Neural progenitor cell (in vitro differentiated cells): ENCODE results near the gene RTP3. TPM values are rescaled to one million over a fixed set of nuclear protein-coding genes. Genes with fewer than 3 reads are reported as not detected.

Experiments used
- DNase-seq: peaks from one replicate; pipeline ENCODE4 v3.0.0-alpha.2; 2016; ENCODE audit warnings: low spot score
- H2AFZ ChIP-seq: fragments of 200-600 bp; sonication (generic); replicated peaks from 2 replicates; pipeline ENCODE4 v1.6.1; 2016; ENCODE audit warnings: antibody characterized with exemption
- H3F3A ChIP-seq: fragments of 200-600 bp; sonication (generic); 2 replicates; pipeline ENCODE4 v1.6.1; 2016; ENCODE audit warnings: antibody characterized with exemption, low read depth
- H3K27ac ChIP-seq: fragments of 200-600 bp; sonication (generic); 2 replicates; pipeline ENCODE4 v1.5.1; 2016; ENCODE audit warnings: mild to moderate bottlenecking
- H3K27me3 ChIP-seq: fragments of 200-600 bp; sonication (generic); 2 replicates; pipeline ENCODE4 v1.6.1; 2016; ENCODE audit warnings: mild to moderate bottlenecking, moderate library complexity
- H3K36me3 ChIP-seq: fragments of 200-600 bp; sonication (generic); 2 replicates; pipeline ENCODE4 v1.5.1; 2016
- H3K4me1 ChIP-seq: fragments of 200-600 bp; sonication (generic); 2 replicates; pipeline ENCODE4 v1.6.1; 2016; ENCODE audit warnings: mixed run types
- H3K4me2 ChIP-seq: fragments of 200-600 bp; sonication (generic); 2 replicates; pipeline ENCODE4 v1.6.1; 2016
- H3K4me3 ChIP-seq: fragments of 200-600 bp; sonication (generic); 2 replicates; pipeline ENCODE4 v1.5.1; 2016
- H3K79me2 ChIP-seq: fragments of 200-600 bp; sonication (generic); 2 replicates; pipeline ENCODE4 v1.6.1; 2016; ENCODE audit warnings: low read depth
- H3K9ac ChIP-seq: fragments of 200-600 bp; sonication (generic); 2 replicates; pipeline ENCODE4 v1.6.1; 2016
- H3K9me3 ChIP-seq: fragments of 200-600 bp; sonication (generic); 2 replicates; pipeline ENCODE4 v1.5.1; 2016; ENCODE audit warnings: low read depth
- H4K20me1 ChIP-seq: fragments of 200-600 bp; sonication (generic); 2 replicates; pipeline ENCODE4 v1.6.1; 2016; ENCODE audit warnings: low read depth
- H3K27ac Mint-ChIP-seq: 3 replicates; pipeline ENCODE4 v1.8.0; 2021; ENCODE audit warnings: mixed read lengths
- H3K27me3 Mint-ChIP-seq: 2 replicates; pipeline ENCODE4 v1.8.0; 2022; ENCODE audit warnings: low read depth, mild to moderate bottlenecking, inconsistent platforms, moderate library complexity, mixed read lengths; ENCODE audit not compliant: insufficient read depth
- H3K36me3 Mint-ChIP-seq: 3 replicates; pipeline ENCODE4 v1.8.0; 2021; ENCODE audit warnings: mixed read lengths
- H3K4me1 Mint-ChIP-seq: 3 replicates; pipeline ENCODE4 v1.8.0; 2021; ENCODE audit warnings: mixed read lengths
- H3K4me3 Mint-ChIP-seq: 3 replicates; pipeline ENCODE4 v1.8.0; 2021; ENCODE audit warnings: mild to moderate bottlenecking, moderate library complexity, mixed read lengths
- H3K9me3 Mint-ChIP-seq: 3 replicates; pipeline ENCODE4 v1.8.0; 2020; ENCODE audit warnings: mixed read lengths
- CTCF ChIP-seq: fragments of 200-600 bp; sonication (generic); IDR thresholded peaks from 2 replicates; pipeline ENCODE4 v1.5.1; 2017; ENCODE audit warnings: antibody characterized with exemption, mild to moderate bottlenecking
- EZH2 ChIP-seq: fragments of 200-600 bp; sonication (generic); IDR thresholded peaks from 2 replicates; pipeline ENCODE4 v1.6.1; 2017; ENCODE audit warnings: antibody characterized with exemption, mild to moderate bottlenecking, moderate library complexity
- EZH2phosphoT487 ChIP-seq: fragments of 200-600 bp; sonication (generic); IDR thresholded peaks from 2 replicates; pipeline ENCODE4 v1.6.1; 2017; ENCODE audit warnings: antibody characterized with exemption
- total RNA-seq: library from RNA; depleted of rRNA; stranded (reverse); fragments of >200 nt; gene quantifications from 2 replicates; pipeline ENCODE4 v1.2.3, GENCODE V29; 2015; ENCODE audit warnings: low replicate concordance

Gene RTP3
- total RNA-seq, 1 donor from 2014 or later = not detected

- no peak overlapping the region for H3K4me3 Mint-ChIP-seq
- Histone ChIP-seq H3F3A (no peaks in the 10 kb centered on the region), H3K4me1 (no peaks in the 10 kb centered on the region), H3K4me3 (no peak overlapping the region), H3K4me2 (no peak overlapping the region), H3K9me3 (no peaks in the 10 kb centered on the region), H3K27ac (no peak overlapping the region), H3K79me2 (no peaks in the 10 kb centered on the region), H3K36me3 (no peaks in the 10 kb centered on the region), H3K27me3 (no peaks in the 10 kb centered on the region), H4K20me1 (no peaks in the 10 kb centered on the region), H2AFZ (no peak overlapping the region), H3K9ac (no peak overlapping the region)
- no peaks in the 10 kb centered on the region for H3K4me1 Mint-ChIP-seq
- H3K27me3 Mint-ChIP-seq = peaks cover 14% of the 10 kb centered on the region
- TF ChIP-seq CTCF (no peak), EZH2phosphoT487 (no peak), EZH2 (no peak)
- no peak for DNase-seq
- no peaks in the 10 kb centered on the region for H3K36me3 Mint-ChIP-seq
- no peaks in the 10 kb centered on the region for H3K9me3 Mint-ChIP-seq
- H3K27ac Mint-ChIP-seq = no peak overlapping the region
Measured at GRCh38 chr3:46549408-46549904, 51.7 kb downstream of the RTP3 start.

- H3K27me3 ChIP-seq = no peaks in the 10 kb centered on the region
- no peaks in the 10 kb centered on the region for H3K4me1 ChIP-seq
- Mint-ChIP-seq H3K9me3 (no peaks in the 10 kb centered on the region), H3K4me1 (no peaks in the 10 kb centered on the region), H3K4me3 (no peak overlapping the region), H3K27me3 (peaks cover 14% of the 10 kb centered on the region), H3K36me3 (no peaks in the 10 kb centered on the region), H3K27ac (no peak overlapping the region)
- H3F3A ChIP-seq = no peaks in the 10 kb centered on the region
- H3K9ac ChIP-seq = no peak overlapping the region
- no peaks in the 10 kb centered on the region for H3K79me2 ChIP-seq
- TF ChIP-seq EZH2 = no peak
- TF ChIP-seq EZH2phosphoT487 = no peak
- TF ChIP-seq CTCF = no peak
- no peak overlapping the region for H3K4me2 ChIP-seq
- H3K4me3 ChIP-seq = no peak overlapping the region
- H4K20me1 ChIP-seq = no peaks in the 10 kb centered on the region
- no peaks in the 10 kb centered on the region for H3K36me3 ChIP-seq
- H3K27ac ChIP-seq = no peak overlapping the region
- H2AFZ ChIP-seq = no peak overlapping the region
- no peaks in the 10 kb centered on the region for H3K9me3 ChIP-seq
- DNase-seq = no peak
Measured at GRCh38 chr3:46549989-46550388, 52.2 kb downstream of the RTP3 start.

Other genes starting within 250 kb of the RTP3 start
- gene CCR2, start 143.9 kb upstream of the RTP3 start, total RNA-seq = not detected in 2 replicates
- gene CCR5, start 127.0 kb upstream of the RTP3 start, total RNA-seq = not detected in 2 replicates
- not detected in 2 replicates for gene CCRL2, start 90.7 kb upstream of the RTP3 start, total RNA-seq
- gene LTF, start 33.1 kb upstream of the RTP3 start, total RNA-seq = not detected in 2 replicates
- not detected in 2 replicates for gene LRRC2, start 68.3 kb downstream of the RTP3 start, total RNA-seq
- not detected in 2 replicates for gene FAM240A, start 114.5 kb downstream of the RTP3 start, total RNA-seq
- gene ALS2CL, start 195.7 kb downstream of the RTP3 start, total RNA-seq = 0.71 and 1.3 TPM in 2 replicates
- not detected in 2 replicates for gene TMIE, start 203.4 kb downstream of the RTP3 start, total RNA-seq
- 0.28 and 1.9 TPM in 2 replicates for gene PRSS50, start 219.9 kb downstream of the RTP3 start, total RNA-seq